ENCODE data around the gene ARHGAP23.
"Not testable (repeated sequence)": the region's sequence is repeated elsewhere in the genome, so short reads cannot be mapped to it uniquely, and the experiment has no call there.

The ARHGAP23 gene

DNA sequence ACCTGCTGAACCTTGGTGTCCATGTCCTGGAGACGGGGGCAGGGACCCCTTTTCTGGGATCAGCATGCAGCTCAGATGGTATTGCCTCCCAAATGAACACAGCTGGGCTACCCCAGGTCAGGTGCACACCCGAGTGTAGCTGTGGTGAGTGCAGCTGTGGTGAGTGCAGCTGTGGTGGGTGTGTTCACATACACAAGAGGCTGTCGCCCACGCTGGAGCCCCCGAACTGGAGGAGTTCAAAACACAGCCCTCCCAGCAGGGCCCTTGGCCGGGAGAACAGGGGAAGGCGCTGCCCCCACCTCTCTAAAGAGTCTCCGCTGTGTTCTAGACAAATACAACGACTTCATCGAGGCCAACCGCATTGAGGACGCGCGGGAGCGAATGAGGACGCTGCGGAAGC lies 61.5 kb downstream of the ARHGAP23 start:
- H3K4me3 Mint-ChIP-seq; DNase-seq; H3K36me3 Mint-ChIP-seq; H3K27ac Mint-ChIP-seq; H3K9me3 Mint-ChIP-seq; H3K27me3 Mint-ChIP-seq; ATAC-seq (replicated peaks): not testable (repeated sequence)
- H3K4me1 Mint-ChIP-seq, result peaks cover 8 to 11% of the 10 kb centered on the region in 2 donors

DNA sequence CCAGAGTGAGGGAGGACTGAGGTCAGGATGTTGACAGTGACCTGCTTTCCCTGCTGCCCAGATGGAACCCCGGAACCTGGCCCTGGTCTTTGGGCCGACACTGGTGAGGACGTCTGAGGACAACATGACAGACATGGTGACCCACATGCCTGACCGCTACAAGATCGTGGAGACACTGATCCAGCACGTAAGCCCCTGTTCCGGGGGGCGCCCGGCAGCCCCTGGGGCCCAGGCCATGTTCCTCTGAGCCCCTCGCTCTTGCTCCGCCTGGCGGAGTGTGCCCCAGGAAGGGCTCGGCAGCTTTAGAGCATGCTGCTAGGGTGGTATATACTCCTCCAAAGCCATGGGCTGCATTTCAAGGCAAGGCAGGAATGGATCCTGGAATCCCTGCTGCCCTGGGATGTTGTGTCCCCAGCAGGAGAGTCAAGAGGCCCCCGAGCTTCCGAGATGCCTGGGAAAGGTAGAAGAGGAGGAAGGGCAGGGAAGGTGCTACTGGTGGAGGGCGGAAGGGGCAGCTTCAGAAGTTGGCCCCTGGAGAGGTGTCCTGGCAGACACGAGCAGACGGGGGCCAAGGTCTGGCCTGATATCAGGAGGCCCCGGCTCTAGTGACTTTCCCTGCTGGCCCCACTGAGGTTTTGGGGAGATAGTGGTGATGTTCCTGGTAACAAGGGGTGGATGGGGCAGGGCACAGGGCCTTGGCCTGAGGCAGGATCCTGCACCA lies 63.2 kb downstream of the ARHGAP23 start:
- not testable (repeated sequence) for H3K9me3 Mint-ChIP-seq; DNase-seq; H3K27me3 Mint-ChIP-seq; H3K4me3 Mint-ChIP-seq; H3K36me3 Mint-ChIP-seq; ATAC-seq (replicated peaks); H3K4me1 Mint-ChIP-seq
- H3K27ac Mint-ChIP-seq, result peak overlapping the region; percentile 31

- H3K27me3 Mint-ChIP-seq, H3K36me3 Mint-ChIP-seq, H3K4me1 Mint-ChIP-seq, H3K9me3 Mint-ChIP-seq, H3K4me3 Mint-ChIP-seq: not testable (repeated sequence)
- H3K27ac Mint-ChIP-seq, result peak overlapping the region; percentile 31
- peak; percentile 83 for DNase-seq
- peak; percentile 84 to 85 for ATAC-seq (replicated peaks)
Measured at GRCh38 chr17:38492067-38493040, 64.1 kb downstream of the ARHGAP23 start.

DNA sequence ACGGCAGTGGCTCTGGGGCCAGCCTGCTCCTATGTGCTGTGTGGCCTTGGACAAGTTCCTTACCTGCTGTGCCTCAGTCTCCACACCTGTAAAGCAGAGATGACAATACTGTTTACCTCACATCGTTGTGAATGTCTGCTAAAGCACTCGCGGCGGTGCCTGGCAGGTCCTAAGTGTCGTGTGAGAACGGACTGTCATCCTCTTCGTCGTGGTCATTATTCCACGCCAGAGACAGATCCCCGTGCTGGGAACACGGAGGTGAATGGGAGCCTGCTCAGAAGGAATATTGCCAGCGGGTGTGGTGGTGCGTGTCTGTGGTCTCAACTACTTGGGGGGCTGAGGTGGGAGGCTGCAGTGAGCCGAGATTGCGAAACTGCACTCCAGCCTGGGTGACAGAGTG lies 65.9 kb downstream of the ARHGAP23 start:
- not testable (repeated sequence) for H3K36me3 Mint-ChIP-seq; H3K27me3 Mint-ChIP-seq; H3K27ac Mint-ChIP-seq; ATAC-seq (replicated peaks); H3K4me1 Mint-ChIP-seq; DNase-seq; H3K4me3 Mint-ChIP-seq; H3K9me3 Mint-ChIP-seq

GRCh38 chr17:38497656-38498055 lies 69.4 kb downstream of the ARHGAP23 start:
- H3K9me3 Mint-ChIP-seq; H3K27me3 Mint-ChIP-seq; H3K27ac Mint-ChIP-seq; H3K4me3 Mint-ChIP-seq; DNase-seq; ATAC-seq (replicated peaks); H3K4me1 Mint-ChIP-seq; H3K36me3 Mint-ChIP-seq: not testable (repeated sequence)

GRCh38 chr17:38498353-38498752 lies 70.1 kb downstream of the ARHGAP23 start:
- H3K27ac Mint-ChIP-seq, result no peak overlapping the region
- DNase-seq (no peak), ATAC-seq (replicated peaks) (no peak)
- peaks cover 3 to 6% of the 10 kb centered on the region in 2 donors for H3K36me3 Mint-ChIP-seq
- no peak overlapping the region for H3K4me3 Mint-ChIP-seq
- H3K27me3 Mint-ChIP-seq, result no peaks in the 10 kb centered on the region
- H3K9me3 Mint-ChIP-seq, result peaks cover 6% of the 10 kb centered on the region in 2 donors
- no peaks in the 10 kb centered on the region for H3K4me1 Mint-ChIP-seq

DNA sequence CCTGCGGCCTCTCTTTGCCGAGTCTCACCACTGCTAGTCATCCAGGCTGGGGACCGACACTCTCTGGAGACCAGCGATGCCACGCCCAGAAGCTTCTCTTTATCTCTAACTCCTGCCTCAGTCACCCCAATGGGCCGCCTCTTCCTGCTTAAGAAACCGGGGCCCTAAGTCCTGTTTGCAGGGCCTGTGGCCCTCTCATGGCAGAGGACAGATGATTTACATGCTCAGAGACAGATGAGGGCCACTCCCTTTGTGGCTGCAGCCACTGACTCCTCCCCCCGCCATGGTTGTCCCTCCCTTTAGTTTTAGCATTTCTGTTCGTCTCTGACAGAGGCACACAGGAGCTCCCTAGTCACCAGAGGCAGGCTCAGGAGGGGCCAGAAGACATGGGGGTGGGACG lies 71.0 kb downstream of the ARHGAP23 start:
- not testable (repeated sequence) for ATAC-seq (replicated peaks); H3K4me1 Mint-ChIP-seq; H3K36me3 Mint-ChIP-seq; H3K27ac Mint-ChIP-seq; H3K9me3 Mint-ChIP-seq; DNase-seq; H3K27me3 Mint-ChIP-seq; H3K4me3 Mint-ChIP-seq

- H3K27me3 Mint-ChIP-seq; H3K9me3 Mint-ChIP-seq; H3K36me3 Mint-ChIP-seq; ATAC-seq (replicated peaks); H3K4me1 Mint-ChIP-seq; DNase-seq; H3K4me3 Mint-ChIP-seq; H3K27ac Mint-ChIP-seq: not testable (repeated sequence)
Measured at GRCh38 chr17:38501718-38502117, 73.5 kb downstream of the ARHGAP23 start.

- H3K4me3 Mint-ChIP-seq; H3K27ac Mint-ChIP-seq; H3K9me3 Mint-ChIP-seq; H3K36me3 Mint-ChIP-seq; DNase-seq; H3K4me1 Mint-ChIP-seq; ATAC-seq (replicated peaks): not testable (repeated sequence)
- peaks cover 7 to 12% of the 10 kb centered on the region in 2 donors for H3K27me3 Mint-ChIP-seq
Measured at GRCh38 chr17:38503286-38503913, 75.1 kb downstream of the ARHGAP23 start.

DNA sequence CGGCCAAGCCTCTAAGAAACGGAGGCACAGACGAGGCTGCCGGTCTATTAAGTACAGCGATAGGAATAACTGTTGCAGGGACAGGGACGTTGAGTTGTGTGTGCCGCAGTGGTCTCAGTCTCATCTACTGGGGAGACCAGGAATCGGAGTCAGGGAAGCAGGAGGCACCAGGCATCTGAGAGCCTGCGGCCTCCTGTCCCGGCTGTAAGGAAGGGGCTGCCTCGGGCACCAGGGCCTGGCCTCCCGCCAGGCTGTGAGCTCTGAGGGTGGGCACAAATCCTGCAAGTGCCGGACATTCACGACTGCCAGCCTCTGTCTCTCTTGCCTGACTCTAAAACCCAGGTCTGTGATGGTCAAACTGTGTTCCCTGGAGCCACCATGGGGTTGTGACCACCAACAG lies 76.0 kb downstream of the ARHGAP23 start:
- no peak for DNase-seq
- no peak overlapping the region for H3K27ac Mint-ChIP-seq
- no peak overlapping the region for H3K4me3 Mint-ChIP-seq
- H3K36me3 Mint-ChIP-seq, result peaks cover 0 to 1% of the 10 kb centered on the region in 2 donors
- ATAC-seq (replicated peaks), result no peak
- peaks cover 15 to 20% of the 10 kb centered on the region in 2 donors for H3K27me3 Mint-ChIP-seq
- H3K4me1 Mint-ChIP-seq, result peaks cover 4 to 11% of the 10 kb centered on the region in 2 donors
- no peaks in the 10 kb centered on the region for H3K9me3 Mint-ChIP-seq

- no peak overlapping the region for H3K27ac Mint-ChIP-seq
- peaks cover 2 to 5% of the 10 kb centered on the region in 2 donors for H3K36me3 Mint-ChIP-seq
- ATAC-seq (replicated peaks) (no peak), DNase-seq (no peak)
- no peak overlapping the region for H3K4me3 Mint-ChIP-seq
- H3K27me3 Mint-ChIP-seq, result peaks cover 38 to 46% of the 10 kb centered on the region in 2 donors
- peaks cover 10 to 24% of the 10 kb centered on the region in 2 donors for H3K4me1 Mint-ChIP-seq
- H3K9me3 Mint-ChIP-seq, result no peaks in the 10 kb centered on the region
Measured at GRCh38 chr17:38507436-38507835, 79.2 kb downstream of the ARHGAP23 start.

DNA sequence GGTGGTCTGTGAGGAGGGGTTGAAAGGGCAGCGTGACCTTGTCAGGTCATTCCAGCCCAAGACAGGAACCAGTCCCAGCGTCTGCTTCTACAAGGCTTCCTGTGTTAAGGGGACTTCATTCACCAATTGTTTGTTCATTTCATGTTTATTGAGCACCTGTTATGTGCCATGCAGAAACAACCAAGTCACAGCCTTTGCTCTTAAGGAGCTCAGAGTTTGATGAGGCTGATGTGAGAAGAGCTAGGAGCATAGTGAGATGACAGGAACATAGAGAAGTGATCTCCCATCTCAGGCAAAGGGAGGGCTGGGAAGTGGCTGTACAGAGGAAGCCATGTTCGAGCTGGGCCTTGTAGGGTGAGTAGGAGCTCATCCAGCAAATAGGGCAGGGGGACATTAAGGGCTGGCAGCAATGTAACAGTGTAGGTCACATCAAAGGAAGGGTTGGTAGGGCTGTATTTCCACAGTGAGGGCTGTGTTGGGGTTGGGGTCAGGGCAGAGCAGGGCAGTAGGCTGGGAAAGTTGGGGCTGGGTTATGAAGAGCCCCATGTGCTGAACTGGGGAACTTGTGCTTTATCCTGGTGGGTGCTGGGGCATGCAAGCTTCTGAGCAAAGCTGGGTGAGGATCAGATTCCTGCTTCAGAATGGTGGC lies 79.8 kb downstream of the ARHGAP23 start:
- ATAC-seq (replicated peaks) (no peak), DNase-seq (no peak)
- Mint-ChIP-seq H3K9me3 (no peaks in the 10 kb centered on the region), H3K27ac (no peak overlapping the region), H3K4me1 (peaks cover 10 to 24% of the 10 kb centered on the region in 2 donors), H3K4me3 (no peak overlapping the region), H3K27me3 (peaks cover 41 to 49% of the 10 kb centered on the region in 2 donors), H3K36me3 (peaks cover 2 to 5% of the 10 kb centered on the region in 2 donors)

- Mint-ChIP-seq H3K27ac (no peak overlapping the region), H3K4me3 (peak overlapping the region in 1 of 2 donors; percentile 19), H3K36me3 (peaks cover 2 to 5% of the 10 kb centered on the region in 2 donors), H3K9me3 (no peaks in the 10 kb centered on the region), H3K27me3 (peaks cover 41 to 49% of the 10 kb centered on the region in 2 donors), H3K4me1 (peaks cover 10 to 24% of the 10 kb centered on the region in 2 donors)
- DNase-seq (no peak), ATAC-seq (replicated peaks) (no peak)
Measured at GRCh38 chr17:38508570-38508950, 80.3 kb downstream of the ARHGAP23 start.
